WTC11 (cell line): Measurements from ENCODE around the gene TTC19. TPM values are rescaled to one million over a fixed set of nuclear protein-coding genes. Genes with fewer than 3 reads are reported as not detected.

ENCODE experiments used
- ATAC-seq: fragments of 200-7000 bp; cut with Tn5 transposase; 2 replicates; pipeline ENCODE4 v1.10.0; 2021; ENCODE audit warnings: mild to moderate bottlenecking, moderate library complexity
- CTCF ChIA-PET: fragments of 300-600 bp; sonication (Branson Sonifier 250); formaldehyde crosslinking; loops from one replicate; lab custom pipeline; 2021; ENCODE audit warnings: antibody characterized with exemption; lab: Charles Lee
- POLR2A ChIA-PET: fragments of 350-600 bp; sonication (Branson Sonifier 250); formaldehyde crosslinking; loops from one replicate; lab custom pipeline; 2021; ENCODE audit warnings: antibody characterized with exemption; lab: Charles Lee
- DNase-seq: peaks from one replicate; pipeline ENCODE4 v3.0.0; 2021; ENCODE audit warnings: low spot score
- H3K27ac Mint-ChIP-seq: 2 replicates; pipeline ENCODE4 v1.8.0; 2021; ENCODE audit warnings: mixed read lengths
- H3K27me3 Mint-ChIP-seq: 2 replicates; pipeline ENCODE4 v1.8.0; 2021; ENCODE audit warnings: low read depth, mild to moderate bottlenecking, moderate library complexity, mixed read lengths
- H3K36me3 Mint-ChIP-seq: 2 replicates; pipeline ENCODE4 v1.8.0; 2021; ENCODE audit warnings: mixed read lengths
- H3K4me1 Mint-ChIP-seq: 2 replicates; pipeline ENCODE4 v1.8.0; 2022; ENCODE audit warnings: mixed read lengths
- H3K4me3 Mint-ChIP-seq: 2 replicates; pipeline ENCODE4 v1.8.0; 2021; ENCODE audit warnings: mild to moderate bottlenecking, moderate library complexity, mixed read lengths
- H3K9me3 Mint-ChIP-seq: 2 replicates; pipeline ENCODE4 v1.8.0; 2021; ENCODE audit warnings: mixed read lengths
- AR ChIP-seq: fragments of 250-450 bp; sonication (Bioruptor Pico); IDR thresholded peaks from 2 replicates; pipeline ENCODE4 v1.9.0; 2021; ENCODE audit warnings: mild to moderate bottlenecking
- ELF4 ChIP-seq: sonication (generic); formaldehyde crosslinking; IDR thresholded peaks from 2 replicates; pipeline ENCODE4 v1.8.1; 2022; ENCODE audit warnings: low read depth, mild to moderate bottlenecking, moderate library complexity, missing genetic modification reagents
- GABPB1 ChIP-seq: sonication (generic); formaldehyde crosslinking; IDR thresholded peaks from 2 replicates; pipeline ENCODE4 v1.8.1; 2023; ENCODE audit warnings: mild to moderate bottlenecking, missing genetic modification reagents
- KAT7 ChIP-seq: sonication (generic); formaldehyde crosslinking; IDR thresholded peaks from 2 replicates; pipeline ENCODE4 v1.8.1; 2023; ENCODE audit warnings: missing genetic modification reagents, mild to moderate bottlenecking, borderline replicate concordance
- MYBL2 ChIP-seq: sonication (generic); formaldehyde crosslinking; IDR thresholded peaks from 2 replicates; pipeline ENCODE4 v1.8.1; 2023; ENCODE audit warnings: mild to moderate bottlenecking, moderate library complexity, missing genetic modification reagents
- RELA ChIP-seq: sonication (generic); formaldehyde crosslinking; IDR thresholded peaks from 2 replicates; pipeline ENCODE4 v1.8.1; 2022; ENCODE audit warnings: missing genetic modification reagents, mild to moderate bottlenecking, borderline replicate concordance
- RORB ChIP-seq: fragments of 250-450 bp; sonication (Bioruptor Pico); IDR thresholded peaks from 2 replicates; pipeline ENCODE4 v1.9.0; 2021; ENCODE audit warnings: mild to moderate bottlenecking
- SP1 ChIP-seq: sonication (generic); formaldehyde crosslinking; conservative IDR thresholded peaks from 2 replicates; pipeline ENCODE4 v1.8.1; 2022; ENCODE audit warnings: missing genetic modification reagents
- TCF7 ChIP-seq: sonication (generic); formaldehyde crosslinking; IDR thresholded peaks from 2 replicates; pipeline ENCODE4 v1.8.0; 2022; ENCODE audit warnings: mild to moderate bottlenecking, low read depth, missing genetic modification reagents, moderate library complexity
- ZMAT4 ChIP-seq: fragments of 250-450 bp; sonication (Bioruptor Pico); IDR thresholded peaks from 2 replicates; pipeline ENCODE4 v1.9.0; 2021; ENCODE audit warnings: mild to moderate bottlenecking
- ZNF138 ChIP-seq: sonication (generic); formaldehyde crosslinking; conservative IDR thresholded peaks from 2 replicates; pipeline ENCODE4 v1.8.1; 2022; ENCODE audit warnings: mild to moderate bottlenecking, moderate library complexity, missing genetic modification reagents
- ZNF232 ChIP-seq: sonication (generic); formaldehyde crosslinking; IDR thresholded peaks from 2 replicates; pipeline ENCODE4 v1.8.0; 2022; ENCODE audit warnings: mild to moderate bottlenecking, missing genetic modification reagents
- ZNF671 ChIP-seq: fragments of 250-450 bp; sonication (Bioruptor Pico); IDR thresholded peaks from 2 replicates; pipeline ENCODE4 v1.8.0; 2021; ENCODE audit warnings: mild to moderate bottlenecking
- total RNA-seq: library from RNA; stranded (reverse); gene quantifications from 3 replicates; pipeline ENCODE4 v1.2.3, GENCODE V29; 2021
- TF ChIP-seq, protein P1 (sequence below): sonication (generic); formaldehyde crosslinking; IDR thresholded peaks from 2 replicates; pipeline ENCODE4 v1.8.0; 2023; ENCODE audit warnings: missing genetic modification reagents
- TF ChIP-seq, protein P2 (sequence below): sonication (generic); formaldehyde crosslinking; IDR thresholded peaks from 2 replicates; pipeline ENCODE4 v1.8.0; 2022; ENCODE audit warnings: mild to moderate bottlenecking, missing genetic modification reagents
- TF ChIP-seq, protein P3 (sequence below): fragments of 250-450 bp; sonication (Bioruptor Pico); IDR thresholded peaks from 2 replicates; pipeline ENCODE4 v1.9.0; 2021; ENCODE audit warnings: mild to moderate bottlenecking, borderline replicate concordance
- TF ChIP-seq, protein P4 (sequence below): sonication (generic); formaldehyde crosslinking; IDR thresholded peaks from 2 replicates; pipeline ENCODE4 v1.8.1; 2023; ENCODE audit warnings: mild to moderate bottlenecking, missing genetic modification reagents, moderate library complexity
- TF ChIP-seq, protein P5 (sequence below): sonication (generic); formaldehyde crosslinking; IDR thresholded peaks from 2 replicates; pipeline ENCODE4 v1.8.0; 2022; ENCODE audit warnings: mild to moderate bottlenecking, missing genetic modification reagents
- TF ChIP-seq, protein P6 (sequence below): sonication (generic); formaldehyde crosslinking; IDR thresholded peaks from 2 replicates; pipeline ENCODE4 v1.8.0; 2022; ENCODE audit warnings: missing genetic modification reagents

The TTC19 gene
- total RNA-seq, 1 experiment from 2014 or later, result 55.3 TPM

DNA sequence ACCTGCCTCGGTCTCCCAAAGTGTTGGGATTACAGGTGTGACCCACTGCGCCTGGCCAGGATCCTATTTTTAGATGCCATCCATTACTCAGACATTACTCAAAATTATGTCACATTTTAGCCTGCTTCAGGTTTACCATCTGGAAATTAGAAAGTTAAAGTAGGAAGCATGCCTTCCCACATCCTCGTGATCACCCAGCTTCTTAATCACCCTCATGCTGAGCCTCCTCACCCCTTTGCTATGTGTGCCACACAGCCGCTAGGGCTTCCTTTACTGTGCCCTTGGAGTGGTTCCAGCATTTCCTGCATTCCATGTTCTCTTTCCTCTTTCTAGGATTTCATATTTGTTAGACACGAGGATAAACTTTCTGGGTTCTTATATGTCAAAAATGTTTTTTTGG lies 45.4 kb upstream of the TTC19 start:
- POLR2A ChIA-PET, result no interaction called here
- peaks cover 6% of the 10 kb centered on the region; the same call in 1 of the 2 replicates for H3K36me3 Mint-ChIP-seq
- TF ChIP-seq, protein P1, sequence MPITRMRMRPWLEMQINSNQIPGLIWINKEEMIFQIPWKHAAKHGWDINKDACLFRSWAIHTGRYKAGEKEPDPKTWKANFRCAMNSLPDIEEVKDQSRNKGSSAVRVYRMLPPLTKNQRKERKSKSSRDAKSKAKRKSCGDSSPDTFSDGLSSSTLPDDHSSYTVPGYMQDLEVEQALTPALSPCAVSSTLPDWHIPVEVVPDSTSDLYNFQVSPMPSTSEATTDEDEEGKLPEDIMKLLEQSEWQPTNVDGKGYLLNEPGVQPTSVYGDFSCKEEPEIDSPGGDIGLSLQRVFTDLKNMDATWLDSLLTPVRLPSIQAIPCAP (CRISPR knock-in tag), result no peak
- TF ChIP-seq, protein P2, sequence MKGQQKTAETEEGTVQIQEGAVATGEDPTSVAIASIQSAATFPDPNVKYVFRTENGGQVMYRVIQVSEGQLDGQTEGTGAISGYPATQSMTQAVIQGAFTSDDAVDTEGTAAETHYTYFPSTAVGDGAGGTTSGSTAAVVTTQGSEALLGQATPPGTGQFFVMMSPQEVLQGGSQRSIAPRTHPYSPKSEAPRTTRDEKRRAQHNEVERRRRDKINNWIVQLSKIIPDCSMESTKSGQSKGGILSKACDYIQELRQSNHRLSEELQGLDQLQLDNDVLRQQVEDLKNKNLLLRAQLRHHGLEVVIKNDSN, result no peak
- TF ChIP-seq, protein P3, sequence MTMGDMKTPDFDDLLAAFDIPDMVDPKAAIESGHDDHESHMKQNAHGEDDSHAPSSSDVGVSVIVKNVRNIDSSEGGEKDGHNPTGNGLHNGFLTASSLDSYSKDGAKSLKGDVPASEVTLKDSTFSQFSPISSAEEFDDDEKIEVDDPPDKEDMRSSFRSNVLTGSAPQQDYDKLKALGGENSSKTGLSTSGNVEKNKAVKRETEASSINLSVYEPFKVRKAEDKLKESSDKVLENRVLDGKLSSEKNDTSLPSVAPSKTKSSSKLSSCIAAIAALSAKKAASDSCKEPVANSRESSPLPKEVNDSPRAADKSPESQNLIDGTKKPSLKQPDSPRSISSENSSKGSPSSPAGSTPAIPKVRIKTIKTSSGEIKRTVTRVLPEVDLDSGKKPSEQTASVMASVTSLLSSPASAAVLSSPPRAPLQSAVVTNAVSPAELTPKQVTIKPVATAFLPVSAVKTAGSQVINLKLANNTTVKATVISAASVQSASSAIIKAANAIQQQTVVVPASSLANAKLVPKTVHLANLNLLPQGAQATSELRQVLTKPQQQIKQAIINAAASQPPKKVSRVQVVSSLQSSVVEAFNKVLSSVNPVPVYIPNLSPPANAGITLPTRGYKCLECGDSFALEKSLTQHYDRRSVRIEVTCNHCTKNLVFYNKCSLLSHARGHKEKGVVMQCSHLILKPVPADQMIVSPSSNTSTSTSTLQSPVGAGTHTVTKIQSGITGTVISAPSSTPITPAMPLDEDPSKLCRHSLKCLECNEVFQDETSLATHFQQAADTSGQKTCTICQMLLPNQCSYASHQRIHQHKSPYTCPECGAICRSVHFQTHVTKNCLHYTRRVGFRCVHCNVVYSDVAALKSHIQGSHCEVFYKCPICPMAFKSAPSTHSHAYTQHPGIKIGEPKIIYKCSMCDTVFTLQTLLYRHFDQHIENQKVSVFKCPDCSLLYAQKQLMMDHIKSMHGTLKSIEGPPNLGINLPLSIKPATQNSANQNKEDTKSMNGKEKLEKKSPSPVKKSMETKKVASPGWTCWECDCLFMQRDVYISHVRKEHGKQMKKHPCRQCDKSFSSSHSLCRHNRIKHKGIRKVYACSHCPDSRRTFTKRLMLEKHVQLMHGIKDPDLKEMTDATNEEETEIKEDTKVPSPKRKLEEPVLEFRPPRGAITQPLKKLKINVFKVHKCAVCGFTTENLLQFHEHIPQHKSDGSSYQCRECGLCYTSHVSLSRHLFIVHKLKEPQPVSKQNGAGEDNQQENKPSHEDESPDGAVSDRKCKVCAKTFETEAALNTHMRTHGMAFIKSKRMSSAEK (CRISPR knock-in tag), result no peak
- no peak for TF ChIP-seq GABPB1 (CRISPR knock-in tag)
- TF ChIP-seq ELF4, result no peak
- no peak for TF ChIP-seq ZNF671
- no peak for TF ChIP-seq RORB (CRISPR knock-in tag)
- TF ChIP-seq ZNF232, result no peak
- no peak for TF ChIP-seq AR (CRISPR knock-in tag)
- no peak for TF ChIP-seq TCF7 (CRISPR knock-in tag)
- no peak for TF ChIP-seq RELA
- TF ChIP-seq ZNF138, result no peak
- TF ChIP-seq MYBL2 (CRISPR knock-in tag), result no peak
- TF ChIP-seq ZMAT4 (CRISPR knock-in tag), result no peak
- ATAC-seq (no peak), DNase-seq (no peak)
- no peak overlapping the region for H3K4me3 Mint-ChIP-seq
- no peak overlapping the region for H3K27ac Mint-ChIP-seq
- CTCF ChIA-PET, result no interaction called here
- no peaks in the 10 kb centered on the region; the same call in 1 of the 2 replicates for H3K27me3 Mint-ChIP-seq
- H3K9me3 Mint-ChIP-seq, result peaks cover 3% of the 10 kb centered on the region; the same call in 1 of the 2 replicates
- peaks cover 33% of the 10 kb centered on the region for H3K4me1 Mint-ChIP-seq

GRCh38 chr17:15955793-15956541 lies 43.7 kb upstream of the TTC19 start:
- no peak overlapping the region for H3K27ac Mint-ChIP-seq
- no peaks in the 10 kb centered on the region; the same call in 1 of the 2 replicates for H3K27me3 Mint-ChIP-seq
- POLR2A ChIA-PET, result interaction anchor here (0.7 kb wide), 1 partner anchor 640 kb away, joined by 4 read pairs; no protein-coding TSS in a partner anchor
- peak; percentile 49 for ATAC-seq
- H3K9me3 Mint-ChIP-seq, result peaks cover 3% of the 10 kb centered on the region; the same call in 1 of the 2 replicates
- H3K36me3 Mint-ChIP-seq, result no peaks in the 10 kb centered on the region; the same call in 1 of the 2 replicates
- no peak for DNase-seq
- CTCF ChIA-PET, result interaction anchor here (0.9 kb wide), 1 partner anchor 12 kb away, joined by 3 read pairs; no protein-coding TSS in a partner anchor
- H3K4me1 Mint-ChIP-seq, result peaks cover 33% of the 10 kb centered on the region
- no peak overlapping the region for H3K4me3 Mint-ChIP-seq
- TF ChIP-seq, protein P4, sequence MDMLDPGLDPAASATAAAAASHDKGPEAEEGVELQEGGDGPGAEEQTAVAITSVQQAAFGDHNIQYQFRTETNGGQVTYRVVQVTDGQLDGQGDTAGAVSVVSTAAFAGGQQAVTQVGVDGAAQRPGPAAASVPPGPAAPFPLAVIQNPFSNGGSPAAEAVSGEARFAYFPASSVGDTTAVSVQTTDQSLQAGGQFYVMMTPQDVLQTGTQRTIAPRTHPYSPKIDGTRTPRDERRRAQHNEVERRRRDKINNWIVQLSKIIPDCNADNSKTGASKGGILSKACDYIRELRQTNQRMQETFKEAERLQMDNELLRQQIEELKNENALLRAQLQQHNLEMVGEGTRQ (CRISPR knock-in tag), result no peak
- TF ChIP-seq, protein P5, sequence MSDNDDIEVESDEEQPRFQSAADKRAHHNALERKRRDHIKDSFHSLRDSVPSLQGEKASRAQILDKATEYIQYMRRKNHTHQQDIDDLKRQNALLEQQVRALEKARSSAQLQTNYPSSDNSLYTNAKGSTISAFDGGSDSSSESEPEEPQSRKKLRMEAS, result no peak
- TF ChIP-seq, protein P6, sequence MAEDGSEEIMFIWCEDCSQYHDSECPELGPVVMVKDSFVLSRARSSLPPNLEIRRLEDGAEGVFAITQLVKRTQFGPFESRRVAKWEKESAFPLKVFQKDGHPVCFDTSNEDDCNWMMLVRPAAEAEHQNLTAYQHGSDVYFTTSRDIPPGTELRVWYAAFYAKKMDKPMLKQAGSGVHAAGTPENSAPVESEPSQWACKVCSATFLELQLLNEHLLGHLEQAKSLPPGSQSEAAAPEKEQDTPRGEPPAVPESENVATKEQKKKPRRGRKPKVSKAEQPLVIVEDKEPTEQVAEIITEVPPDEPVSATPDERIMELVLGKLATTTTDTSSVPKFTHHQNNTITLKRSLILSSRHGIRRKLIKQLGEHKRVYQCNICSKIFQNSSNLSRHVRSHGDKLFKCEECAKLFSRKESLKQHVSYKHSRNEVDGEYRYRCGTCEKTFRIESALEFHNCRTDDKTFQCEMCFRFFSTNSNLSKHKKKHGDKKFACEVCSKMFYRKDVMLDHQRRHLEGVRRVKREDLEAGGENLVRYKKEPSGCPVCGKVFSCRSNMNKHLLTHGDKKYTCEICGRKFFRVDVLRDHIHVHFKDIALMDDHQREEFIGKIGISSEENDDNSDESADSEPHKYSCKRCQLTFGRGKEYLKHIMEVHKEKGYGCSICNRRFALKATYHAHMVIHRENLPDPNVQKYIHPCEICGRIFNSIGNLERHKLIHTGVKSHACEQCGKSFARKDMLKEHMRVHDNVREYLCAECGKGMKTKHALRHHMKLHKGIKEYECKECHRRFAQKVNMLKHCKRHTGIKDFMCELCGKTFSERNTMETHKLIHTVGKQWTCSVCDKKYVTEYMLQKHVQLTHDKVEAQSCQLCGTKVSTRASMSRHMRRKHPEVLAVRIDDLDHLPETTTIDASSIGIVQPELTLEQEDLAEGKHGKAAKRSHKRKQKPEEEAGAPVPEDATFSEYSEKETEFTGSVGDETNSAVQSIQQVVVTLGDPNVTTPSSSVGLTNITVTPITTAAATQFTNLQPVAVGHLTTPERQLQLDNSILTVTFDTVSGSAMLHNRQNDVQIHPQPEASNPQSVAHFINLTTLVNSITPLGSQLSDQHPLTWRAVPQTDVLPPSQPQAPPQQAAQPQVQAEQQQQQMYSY, result no peak
- TF ChIP-seq ZNF232 (no peak), KAT7 (CRISPR knock-in tag) (no peak), SP1 (CRISPR knock-in tag) (no peak)
- TF ChIP-seq, protein P2, result no peak
